ENCODE measurements around the gene RBBP8NL. TPM values are rescaled to one million over a fixed set of nuclear protein-coding genes. Genes with fewer than 3 reads are reported as not detected.

Gene RBBP8NL
- total RNA-seq, 1 experiment from 2014 or later, result 14.0 TPM

DNA sequence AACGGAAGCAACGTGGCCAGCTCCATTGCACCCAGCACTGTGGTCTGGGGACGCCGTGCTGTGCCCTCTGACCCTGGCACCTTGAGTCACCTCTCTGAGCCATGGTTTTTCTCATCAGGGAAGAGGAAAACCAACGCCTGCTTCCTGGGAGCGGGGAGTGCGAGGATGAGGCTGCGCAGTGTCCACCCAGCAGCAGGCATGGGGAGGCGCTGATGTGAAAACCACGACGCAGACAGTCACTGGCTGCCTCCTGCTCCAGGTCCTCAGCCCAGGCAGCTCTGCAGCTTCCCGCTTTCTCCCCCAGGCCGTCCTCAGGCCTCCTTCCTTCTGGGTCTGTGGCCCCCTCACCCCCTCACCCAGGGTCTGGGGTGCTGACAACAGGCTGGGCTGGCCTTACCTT, 34.5 kb upstream of the RBBP8NL start:
- ChIA-PET POLR2A (ENCODE audit: unreplicated experiment) (no interaction called here), CTCF (no interaction called here)
- Histone ChIP-seq H3K4me3 (no peak overlapping the region), H3K4me2 (no peak overlapping the region), H3K9me2 (ENCODE audit: insufficient read depth) (no peaks in the 10 kb centered on the region), H3K27me3 (ENCODE audit: insufficient read depth, low read depth) (peaks cover 22% of the 10 kb centered on the region; the same call in 1 of the 2 replicates), H3K27ac (no peak overlapping the region), H3K79me2 (ENCODE audit: low read depth) (no peaks in the 10 kb centered on the region), H2AFZ (no peak overlapping the region), H4K20me1 (ENCODE audit: insufficient read depth) (no peaks in the 10 kb centered on the region), H3K36me3 (ENCODE audit: low read depth) (no peaks in the 10 kb centered on the region), H3F3A (ENCODE audit: insufficient read depth, low read depth) (no peaks in the 10 kb centered on the region), H3K4me1 (replicated peaks; ENCODE audit: insufficient read depth) (no peaks in the 10 kb centered on the region), H3K9me3 (ENCODE audit: insufficient read depth, low read depth) (no peaks in the 10 kb centered on the region)
- TF ChIP-seq EZH2 (IDR thresholded peaks at IDR 0.05; ENCODE audit: low read depth), result no peak
- TF ChIP-seq, protein P1, sequence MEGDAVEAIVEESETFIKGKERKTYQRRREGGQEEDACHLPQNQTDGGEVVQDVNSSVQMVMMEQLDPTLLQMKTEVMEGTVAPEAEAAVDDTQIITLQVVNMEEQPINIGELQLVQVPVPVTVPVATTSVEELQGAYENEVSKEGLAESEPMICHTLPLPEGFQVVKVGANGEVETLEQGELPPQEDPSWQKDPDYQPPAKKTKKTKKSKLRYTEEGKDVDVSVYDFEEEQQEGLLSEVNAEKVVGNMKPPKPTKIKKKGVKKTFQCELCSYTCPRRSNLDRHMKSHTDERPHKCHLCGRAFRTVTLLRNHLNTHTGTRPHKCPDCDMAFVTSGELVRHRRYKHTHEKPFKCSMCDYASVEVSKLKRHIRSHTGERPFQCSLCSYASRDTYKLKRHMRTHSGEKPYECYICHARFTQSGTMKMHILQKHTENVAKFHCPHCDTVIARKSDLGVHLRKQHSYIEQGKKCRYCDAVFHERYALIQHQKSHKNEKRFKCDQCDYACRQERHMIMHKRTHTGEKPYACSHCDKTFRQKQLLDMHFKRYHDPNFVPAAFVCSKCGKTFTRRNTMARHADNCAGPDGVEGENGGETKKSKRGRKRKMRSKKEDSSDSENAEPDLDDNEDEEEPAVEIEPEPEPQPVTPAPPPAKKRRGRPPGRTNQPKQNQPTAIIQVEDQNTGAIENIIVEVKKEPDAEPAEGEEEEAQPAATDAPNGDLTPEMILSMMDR (conservative IDR thresholded peaks at IDR 0.05), result no peak
- no peak for DNase-seq
- intact Hi-C loops (cut with micrococcal nuclease; ENCODE audit: unreplicated experiment), result no loop called here
- no TSS peak for BruUV-seq (replicated peaks)

DNA sequence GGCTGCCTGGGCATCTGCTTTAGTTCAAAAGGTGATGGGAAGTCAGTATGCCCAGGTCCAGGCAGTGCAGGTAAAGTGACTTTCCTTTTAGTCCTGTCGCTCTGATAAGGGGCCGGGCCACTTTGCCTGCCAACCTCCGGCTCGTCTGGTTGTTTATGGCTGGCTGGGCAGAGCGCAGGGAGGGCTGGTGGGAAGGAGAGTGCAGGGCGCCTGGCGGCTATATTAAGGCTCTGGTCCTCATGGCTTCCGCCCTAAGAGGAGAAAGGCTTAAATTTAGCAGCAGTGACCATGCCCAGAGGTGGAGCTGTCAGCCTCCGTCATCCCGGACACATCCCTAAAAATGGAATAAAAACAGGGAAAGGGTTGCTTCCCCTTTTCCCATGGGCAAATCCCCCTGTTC, 33.8 kb upstream of the RBBP8NL start:
- TF ChIP-seq, protein P1 (conservative IDR thresholded peaks at IDR 0.05), result no peak
- no peak for TF ChIP-seq EZH2 (IDR thresholded peaks at IDR 0.05; ENCODE audit: low read depth)
- BruUV-seq (replicated peaks), result no TSS peak
- Histone ChIP-seq H3K9me3 (ENCODE audit: insufficient read depth, low read depth) (no peaks in the 10 kb centered on the region), H3K4me2 (no peak overlapping the region), H3K9me2 (ENCODE audit: insufficient read depth) (no peaks in the 10 kb centered on the region), H3K27ac (no peak overlapping the region), H3K4me1 (replicated peaks; ENCODE audit: insufficient read depth) (no peaks in the 10 kb centered on the region), H4K20me1 (ENCODE audit: insufficient read depth) (no peaks in the 10 kb centered on the region), H3K36me3 (ENCODE audit: low read depth) (no peaks in the 10 kb centered on the region), H3K4me3 (no peak overlapping the region), H2AFZ (no peak overlapping the region), H3K79me2 (ENCODE audit: low read depth) (no peaks in the 10 kb centered on the region), H3F3A (ENCODE audit: insufficient read depth, low read depth) (no peaks in the 10 kb centered on the region), H3K27me3 (ENCODE audit: insufficient read depth, low read depth) (peaks cover 23% of the 10 kb centered on the region; the same call in 1 of the 2 replicates)
- ChIA-PET POLR2A (ENCODE audit: unreplicated experiment) (no interaction called here), CTCF (no interaction called here)
- intact Hi-C loops (cut with micrococcal nuclease; ENCODE audit: unreplicated experiment), result no loop called here
- DNase-seq, result no peak

DNA sequence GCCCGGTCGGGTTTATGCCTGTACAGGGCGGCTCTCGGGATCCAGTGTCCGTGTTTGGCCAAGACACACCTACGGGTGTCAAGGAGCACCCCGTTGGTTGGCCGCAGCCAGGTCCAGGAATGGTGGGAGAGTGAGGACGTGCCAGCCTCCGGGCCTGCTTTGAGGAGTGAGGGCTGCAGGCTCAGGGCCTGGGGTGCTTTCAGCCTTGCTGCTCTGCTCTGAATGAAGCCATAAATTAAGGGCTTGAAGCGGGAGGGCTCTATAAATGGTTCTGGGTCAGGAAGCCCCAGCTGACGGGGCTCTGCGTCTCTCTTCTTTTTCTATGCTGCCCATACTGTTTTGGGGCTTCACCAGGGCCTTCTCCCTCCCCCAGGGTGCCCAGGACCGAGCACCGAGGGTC, 33.3 kb upstream of the RBBP8NL start:
- Histone ChIP-seq H3K27ac (no peak overlapping the region), H3K4me2 (no peak overlapping the region), H3K4me3 (no peak overlapping the region), H3K27me3 (ENCODE audit: insufficient read depth, low read depth) (peaks cover 26% of the 10 kb centered on the region; the same call in 1 of the 2 replicates), H4K20me1 (ENCODE audit: insufficient read depth) (no peaks in the 10 kb centered on the region), H3K9me2 (ENCODE audit: insufficient read depth) (no peaks in the 10 kb centered on the region), H3K4me1 (replicated peaks; ENCODE audit: insufficient read depth) (no peaks in the 10 kb centered on the region), H3F3A (ENCODE audit: insufficient read depth, low read depth) (no peaks in the 10 kb centered on the region), H3K9me3 (ENCODE audit: insufficient read depth, low read depth) (no peaks in the 10 kb centered on the region), H2AFZ (no peak overlapping the region), H3K79me2 (ENCODE audit: low read depth) (no peaks in the 10 kb centered on the region), H3K36me3 (ENCODE audit: low read depth) (no peaks in the 10 kb centered on the region)
- POLR2A ChIA-PET (ENCODE audit: unreplicated experiment), result no interaction called here
- DNase-seq, result no peak
- CTCF ChIA-PET, result no interaction called here
- no TSS peak for BruUV-seq (replicated peaks)
- TF ChIP-seq EZH2 (IDR thresholded peaks at IDR 0.05; ENCODE audit: low read depth), result no peak
- TF ChIP-seq, protein P1 (conservative IDR thresholded peaks at IDR 0.05), result no peak
- intact Hi-C loops (cut with micrococcal nuclease; ENCODE audit: unreplicated experiment), result no loop called here

Data from PC-9 (cell line).